ENCODE data around the gene TMEM117.

DNA sequence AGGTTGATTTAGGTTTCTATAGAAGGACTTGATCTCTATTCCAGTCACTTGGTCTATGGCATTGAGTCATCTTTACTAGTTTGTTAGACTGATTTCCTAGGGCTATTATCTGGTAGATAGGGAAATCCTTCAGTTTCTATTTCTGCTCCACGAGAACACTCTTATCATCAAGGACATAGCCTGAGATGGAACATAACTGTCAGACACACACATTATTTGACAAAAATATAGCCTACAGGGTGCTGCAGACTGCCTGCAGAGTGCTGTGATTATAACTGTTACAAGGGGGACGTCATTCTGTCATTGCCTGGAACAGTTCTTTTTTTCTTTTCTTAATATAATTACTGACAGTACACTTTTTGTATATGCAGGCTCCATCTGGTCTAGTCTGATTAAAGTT is 82.0 kb downstream of the TMEM117 start:
- TF ChIP-seq, protein P1, sequence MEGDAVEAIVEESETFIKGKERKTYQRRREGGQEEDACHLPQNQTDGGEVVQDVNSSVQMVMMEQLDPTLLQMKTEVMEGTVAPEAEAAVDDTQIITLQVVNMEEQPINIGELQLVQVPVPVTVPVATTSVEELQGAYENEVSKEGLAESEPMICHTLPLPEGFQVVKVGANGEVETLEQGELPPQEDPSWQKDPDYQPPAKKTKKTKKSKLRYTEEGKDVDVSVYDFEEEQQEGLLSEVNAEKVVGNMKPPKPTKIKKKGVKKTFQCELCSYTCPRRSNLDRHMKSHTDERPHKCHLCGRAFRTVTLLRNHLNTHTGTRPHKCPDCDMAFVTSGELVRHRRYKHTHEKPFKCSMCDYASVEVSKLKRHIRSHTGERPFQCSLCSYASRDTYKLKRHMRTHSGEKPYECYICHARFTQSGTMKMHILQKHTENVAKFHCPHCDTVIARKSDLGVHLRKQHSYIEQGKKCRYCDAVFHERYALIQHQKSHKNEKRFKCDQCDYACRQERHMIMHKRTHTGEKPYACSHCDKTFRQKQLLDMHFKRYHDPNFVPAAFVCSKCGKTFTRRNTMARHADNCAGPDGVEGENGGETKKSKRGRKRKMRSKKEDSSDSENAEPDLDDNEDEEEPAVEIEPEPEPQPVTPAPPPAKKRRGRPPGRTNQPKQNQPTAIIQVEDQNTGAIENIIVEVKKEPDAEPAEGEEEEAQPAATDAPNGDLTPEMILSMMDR (IDR thresholded peaks at IDR 0.05) = no peak
- no peak for TF ChIP-seq EP300 (IDR thresholded peaks at IDR 0.05)
- TF ChIP-seq POLR2A (IDR thresholded peaks at IDR 0.05) = no peak
- TF ChIP-seq POLR2AphosphoS5 (IDR thresholded peaks at IDR 0.05) = no peak
